ENCODE results near the gene KDM5A. TPM values are rescaled to one million over a fixed set of nuclear protein-coding genes. Genes with fewer than 3 reads are reported as not detected.

KDM5A gene
- polyA plus RNA-seq, 1 experiment: 33.9 TPM

DNA sequence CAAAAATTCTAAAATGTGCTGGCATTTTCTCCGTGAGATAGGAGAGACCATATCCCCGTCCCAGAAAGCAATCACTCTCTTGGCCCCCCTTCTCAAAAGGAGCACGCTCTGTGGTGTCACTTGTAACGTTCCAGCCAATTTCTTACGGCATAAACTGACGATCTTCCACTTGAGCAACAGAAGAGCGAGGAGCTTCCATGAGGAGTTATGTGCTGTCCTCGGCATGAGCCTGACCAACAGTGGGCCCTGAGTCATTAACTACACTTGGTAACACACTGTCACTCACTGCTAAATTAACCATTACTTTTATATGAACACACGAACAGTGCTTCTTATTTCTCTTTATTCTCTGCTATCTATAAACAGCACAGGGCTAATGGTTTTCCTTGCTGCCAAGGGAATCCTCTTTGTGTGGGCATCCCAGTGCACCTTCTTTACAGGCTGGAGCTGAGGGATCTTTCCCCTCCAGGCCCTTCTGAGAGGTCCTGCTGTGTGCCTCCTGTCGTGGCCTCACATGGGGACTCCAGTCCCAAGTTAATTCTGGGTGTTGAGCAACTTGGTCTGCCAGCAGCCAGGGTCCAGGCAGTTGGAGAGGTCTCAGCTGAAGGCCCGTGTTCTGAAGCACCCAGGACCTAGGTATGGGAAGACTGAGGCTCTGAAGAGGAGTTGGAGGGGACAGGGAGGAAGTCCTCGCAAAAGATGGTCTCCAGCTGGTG lies 135.8 kb downstream of the KDM5A start:
- CTCF ChIA-PET: no interaction called here
- Histone ChIP-seq H3K4me3 (ENCODE audit: low read depth, low read length) (no peak overlapping the region), H3K27me3 (ENCODE audit: control insufficient read depth, insufficient read depth, low read length) (peaks cover 36% of the 10 kb centered on the region), H3K27ac (ENCODE audit: low read depth, low read length) (no peak overlapping the region), H3K9me3 (ENCODE audit: control insufficient read depth, insufficient read depth, low read length) (no peaks in the 10 kb centered on the region; the same call in 1 of the 2 replicates)
- POLR2A ChIA-PET: no interaction called here
- no peak for DNase-seq (ENCODE audit: low read depth, low spot score)
- TF ChIP-seq, protein P1, sequence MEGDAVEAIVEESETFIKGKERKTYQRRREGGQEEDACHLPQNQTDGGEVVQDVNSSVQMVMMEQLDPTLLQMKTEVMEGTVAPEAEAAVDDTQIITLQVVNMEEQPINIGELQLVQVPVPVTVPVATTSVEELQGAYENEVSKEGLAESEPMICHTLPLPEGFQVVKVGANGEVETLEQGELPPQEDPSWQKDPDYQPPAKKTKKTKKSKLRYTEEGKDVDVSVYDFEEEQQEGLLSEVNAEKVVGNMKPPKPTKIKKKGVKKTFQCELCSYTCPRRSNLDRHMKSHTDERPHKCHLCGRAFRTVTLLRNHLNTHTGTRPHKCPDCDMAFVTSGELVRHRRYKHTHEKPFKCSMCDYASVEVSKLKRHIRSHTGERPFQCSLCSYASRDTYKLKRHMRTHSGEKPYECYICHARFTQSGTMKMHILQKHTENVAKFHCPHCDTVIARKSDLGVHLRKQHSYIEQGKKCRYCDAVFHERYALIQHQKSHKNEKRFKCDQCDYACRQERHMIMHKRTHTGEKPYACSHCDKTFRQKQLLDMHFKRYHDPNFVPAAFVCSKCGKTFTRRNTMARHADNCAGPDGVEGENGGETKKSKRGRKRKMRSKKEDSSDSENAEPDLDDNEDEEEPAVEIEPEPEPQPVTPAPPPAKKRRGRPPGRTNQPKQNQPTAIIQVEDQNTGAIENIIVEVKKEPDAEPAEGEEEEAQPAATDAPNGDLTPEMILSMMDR (IDR thresholded peaks at IDR 0.05; ENCODE audit: low read depth, low read length): no peak

DNA sequence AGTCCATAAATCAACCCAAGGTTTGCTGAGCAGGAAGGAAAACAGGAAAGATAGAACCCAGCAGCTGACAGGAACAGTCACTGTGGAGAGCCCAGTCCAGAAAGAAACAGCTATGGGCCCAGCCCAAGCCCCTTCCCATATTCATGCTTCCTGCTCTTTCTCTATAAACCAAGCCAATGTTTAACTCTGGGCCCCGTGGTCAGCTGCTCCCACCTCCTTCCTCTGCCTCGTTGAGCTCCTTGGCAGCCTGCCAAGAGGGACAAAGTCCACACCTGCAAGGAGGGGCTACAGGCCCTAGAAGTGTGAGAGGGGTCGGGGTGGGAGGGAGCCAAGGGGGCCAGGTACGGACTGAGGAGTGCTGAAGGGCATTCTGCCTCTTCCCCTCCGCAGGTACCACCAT lies 136.5 kb downstream of the KDM5A start:
- no peaks in the 10 kb centered on the region; the same call in 1 of the 2 replicates for H3K9me3 ChIP-seq (ENCODE audit: control insufficient read depth, insufficient read depth, low read length)
- TF ChIP-seq, protein P1 (IDR thresholded peaks at IDR 0.05; ENCODE audit: low read depth, low read length): no peak
- CTCF ChIA-PET: no interaction called here
- H3K27ac ChIP-seq (ENCODE audit: low read depth, low read length): no peak overlapping the region
- POLR2A ChIA-PET: no interaction called here
- no peak for DNase-seq (ENCODE audit: low read depth, low spot score)
- H3K4me3 ChIP-seq (ENCODE audit: low read depth, low read length): no peak overlapping the region
- peaks cover 33% of the 10 kb centered on the region for H3K27me3 ChIP-seq (ENCODE audit: control insufficient read depth, insufficient read depth, low read length)

DNA sequence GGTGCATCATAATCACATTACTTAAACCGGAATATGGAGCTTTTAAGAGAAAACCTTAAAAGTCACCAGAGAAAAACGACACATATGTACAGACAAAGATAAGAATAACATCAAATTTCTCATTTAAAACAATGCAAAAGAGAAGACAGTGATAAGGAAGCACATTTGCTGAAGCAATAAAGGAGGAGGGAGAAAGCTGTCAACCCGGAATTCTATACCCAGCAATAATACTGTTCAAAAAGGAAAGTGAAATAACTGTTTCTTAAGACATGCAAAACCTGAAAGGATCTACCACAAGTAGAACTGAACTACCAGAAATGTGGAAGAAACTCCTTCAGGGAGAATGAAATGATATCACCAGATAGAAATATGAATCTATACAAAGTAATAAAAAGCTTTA lies 141.8 kb downstream of the KDM5A start:
- Histone ChIP-seq H3K4me3 (ENCODE audit: low read depth, low read length) (no peak overlapping the region), H3K27me3 (ENCODE audit: control insufficient read depth, insufficient read depth, low read length) (peaks cover 15% of the 10 kb centered on the region), H3K27ac (ENCODE audit: low read depth, low read length) (no peak overlapping the region), H3K9me3 (ENCODE audit: control insufficient read depth, insufficient read depth, low read length) (no peaks in the 10 kb centered on the region; the same call in 1 of the 2 replicates)
- POLR2A ChIA-PET: no interaction called here
- CTCF ChIA-PET: interaction anchor here (0.9 kb wide), 1 partner anchor 58 kb away, joined by 3 read pairs; no protein-coding TSS in a partner anchor
- TF ChIP-seq, protein P1 (IDR thresholded peaks at IDR 0.05; ENCODE audit: low read depth, low read length): no peak
- DNase-seq (ENCODE audit: low read depth, low spot score): no peak

DNA sequence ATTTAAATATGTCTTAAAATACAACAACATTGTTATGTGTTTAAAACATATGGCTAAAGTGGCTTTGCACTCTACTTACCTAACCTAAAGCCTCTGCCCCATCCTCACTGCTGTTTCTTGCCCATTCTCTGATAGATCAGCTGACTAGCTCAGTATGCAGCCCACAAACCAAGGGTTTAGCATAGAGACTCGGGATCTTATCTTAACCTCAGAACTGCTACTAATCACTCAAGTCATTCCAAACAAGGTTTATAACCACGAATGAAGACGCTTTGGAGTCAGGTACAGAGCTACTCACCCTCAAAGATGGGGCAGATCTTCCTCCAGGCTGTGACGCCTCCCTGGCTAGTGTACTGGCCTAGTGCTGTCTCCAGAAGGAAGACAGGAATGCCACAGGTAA lies 145.7 kb downstream of the KDM5A start:
- TF ChIP-seq, protein P1 (IDR thresholded peaks at IDR 0.05; ENCODE audit: low read depth, low read length): no peak
- Histone ChIP-seq H3K4me3 (ENCODE audit: low read depth, low read length) (no peak overlapping the region), H3K9me3 (ENCODE audit: control insufficient read depth, insufficient read depth, low read length) (no peaks in the 10 kb centered on the region; the same call in 1 of the 2 replicates), H3K27me3 (ENCODE audit: control insufficient read depth, insufficient read depth, low read length) (peaks cover 11% of the 10 kb centered on the region), H3K27ac (ENCODE audit: low read depth, low read length) (no peak overlapping the region)
- ChIA-PET POLR2A (no interaction called here), CTCF (no interaction called here)
- DNase-seq (ENCODE audit: low read depth, low spot score): no peak

DNA sequence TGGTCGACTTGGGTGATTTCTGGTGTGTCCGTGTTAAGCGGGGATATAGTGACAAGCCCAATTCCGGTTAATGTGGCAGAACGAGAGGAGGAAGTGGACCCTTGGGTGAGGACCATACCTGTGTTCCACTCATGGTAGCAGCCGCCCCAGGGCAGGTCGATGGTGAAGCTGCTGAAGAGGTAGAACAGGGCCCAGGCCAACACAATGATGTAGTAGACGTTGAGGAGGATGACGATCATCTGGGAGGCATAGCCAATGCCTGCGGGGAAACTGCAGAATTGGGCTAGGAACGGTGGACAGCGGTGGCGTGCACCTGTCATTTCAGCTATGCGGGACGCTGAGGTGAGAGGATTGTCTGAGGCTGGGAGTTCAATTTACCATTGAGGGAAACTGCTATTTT lies 146.6 kb downstream of the KDM5A start:
- TF ChIP-seq, protein P1 (IDR thresholded peaks at IDR 0.05; ENCODE audit: low read depth, low read length): no peak
- H3K27me3 ChIP-seq (ENCODE audit: control insufficient read depth, insufficient read depth, low read length): peaks cover 11% of the 10 kb centered on the region
- no peak overlapping the region for H3K27ac ChIP-seq (ENCODE audit: low read depth, low read length)
- no peak overlapping the region for H3K4me3 ChIP-seq (ENCODE audit: low read depth, low read length)
- ChIA-PET POLR2A (no interaction called here), CTCF (no interaction called here)
- no peaks in the 10 kb centered on the region; the same call in 1 of the 2 replicates for H3K9me3 ChIP-seq (ENCODE audit: control insufficient read depth, insufficient read depth, low read length)
- no peak for DNase-seq (ENCODE audit: low read depth, low spot score)

Measured in AG04450 (cell line).